ENCODE results near the gene LSM12. TPM values are rescaled to one million over a fixed set of nuclear protein-coding genes. Genes with fewer than 3 reads are reported as not detected.

Gene LSM12
- total RNA-seq: 10 to 100 TPM; 45.1 to 63.5 (median 48.2) TPM
- long read RNA-seq, donor 1, transcript LSM12-201 (5 exons, 2,308 nt): major isoform, 37 of 41 reads
- long read RNA-seq, donor 1, partial matches to known transcripts: 0 of 41 reads
- long read RNA-seq, donor 1, other reads (novel, unspliced or antisense): 3 of 41 reads
- long read RNA-seq, donor 2, transcript LSM12-201 (5 exons, 2,308 nt): major isoform, 29 of 39 reads
- long read RNA-seq, donor 2, partial matches to known transcripts: 1 of 39 reads
- long read RNA-seq, donor 2, other reads (novel, unspliced or antisense): 9 of 39 reads

DNA sequence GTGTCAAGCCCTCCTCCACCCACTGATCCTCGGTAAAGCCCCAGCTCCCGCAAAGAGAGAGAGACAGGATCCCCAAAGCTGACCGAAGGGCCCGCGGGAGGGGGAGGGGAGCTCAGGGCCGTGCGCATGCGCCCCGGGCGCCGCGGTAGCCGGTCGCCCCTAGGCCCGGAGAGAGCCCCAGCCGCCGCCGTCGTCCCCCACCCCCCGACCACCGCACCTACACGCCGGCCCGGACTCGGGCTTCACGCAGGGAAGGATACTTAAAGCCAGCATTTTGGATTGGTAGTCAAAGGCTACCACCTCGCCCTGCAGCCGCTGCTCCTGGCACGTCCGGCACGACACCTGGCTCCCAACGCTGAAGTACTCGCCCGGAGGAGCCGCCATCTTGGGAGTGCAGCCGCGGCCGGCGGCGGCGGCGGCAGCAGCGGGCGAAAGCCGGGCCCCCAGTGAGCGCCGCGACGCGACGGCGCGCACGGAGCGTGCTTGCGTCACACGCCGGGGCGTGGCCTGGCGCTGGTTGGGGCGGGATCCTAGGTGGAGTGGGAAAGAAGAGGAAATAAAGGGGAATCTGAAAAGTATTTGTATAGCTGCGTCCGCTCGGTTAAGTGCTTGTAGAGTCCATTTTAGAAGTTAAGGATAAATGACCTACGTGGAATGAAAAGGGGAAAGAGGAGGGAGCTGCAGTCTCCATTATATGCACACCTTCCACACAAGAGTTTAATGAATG lies at the start of gene LSM12:
LSM12 (minus strand) TSS at position 468 of the 727 bp plus-strand sequence; CDS start at position 384, 84 bp downstream.
- ATAC-seq (peak; percentile 89), DNase-seq (peak; percentile 94 to 97 (median 95))
- intact Hi-C loops (cut with DNase I, micrococcal nuclease): no loop called here
- TF ChIP-seq, protein P1, sequence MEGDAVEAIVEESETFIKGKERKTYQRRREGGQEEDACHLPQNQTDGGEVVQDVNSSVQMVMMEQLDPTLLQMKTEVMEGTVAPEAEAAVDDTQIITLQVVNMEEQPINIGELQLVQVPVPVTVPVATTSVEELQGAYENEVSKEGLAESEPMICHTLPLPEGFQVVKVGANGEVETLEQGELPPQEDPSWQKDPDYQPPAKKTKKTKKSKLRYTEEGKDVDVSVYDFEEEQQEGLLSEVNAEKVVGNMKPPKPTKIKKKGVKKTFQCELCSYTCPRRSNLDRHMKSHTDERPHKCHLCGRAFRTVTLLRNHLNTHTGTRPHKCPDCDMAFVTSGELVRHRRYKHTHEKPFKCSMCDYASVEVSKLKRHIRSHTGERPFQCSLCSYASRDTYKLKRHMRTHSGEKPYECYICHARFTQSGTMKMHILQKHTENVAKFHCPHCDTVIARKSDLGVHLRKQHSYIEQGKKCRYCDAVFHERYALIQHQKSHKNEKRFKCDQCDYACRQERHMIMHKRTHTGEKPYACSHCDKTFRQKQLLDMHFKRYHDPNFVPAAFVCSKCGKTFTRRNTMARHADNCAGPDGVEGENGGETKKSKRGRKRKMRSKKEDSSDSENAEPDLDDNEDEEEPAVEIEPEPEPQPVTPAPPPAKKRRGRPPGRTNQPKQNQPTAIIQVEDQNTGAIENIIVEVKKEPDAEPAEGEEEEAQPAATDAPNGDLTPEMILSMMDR (IDR thresholded peaks at IDR 0.05): no peak
- Histone ChIP-seq H3K9me3 (no peaks in the 10 kb centered on the region), H3K4me1 (ENCODE audit: low read depth) (peaks cover 12% of the 10 kb centered on the region), H3K36me3 (ENCODE audit: low read depth) (no peaks in the 10 kb centered on the region), H3K4me3 (peak within 1 kb of the TSS; percentile 62)

DNA sequence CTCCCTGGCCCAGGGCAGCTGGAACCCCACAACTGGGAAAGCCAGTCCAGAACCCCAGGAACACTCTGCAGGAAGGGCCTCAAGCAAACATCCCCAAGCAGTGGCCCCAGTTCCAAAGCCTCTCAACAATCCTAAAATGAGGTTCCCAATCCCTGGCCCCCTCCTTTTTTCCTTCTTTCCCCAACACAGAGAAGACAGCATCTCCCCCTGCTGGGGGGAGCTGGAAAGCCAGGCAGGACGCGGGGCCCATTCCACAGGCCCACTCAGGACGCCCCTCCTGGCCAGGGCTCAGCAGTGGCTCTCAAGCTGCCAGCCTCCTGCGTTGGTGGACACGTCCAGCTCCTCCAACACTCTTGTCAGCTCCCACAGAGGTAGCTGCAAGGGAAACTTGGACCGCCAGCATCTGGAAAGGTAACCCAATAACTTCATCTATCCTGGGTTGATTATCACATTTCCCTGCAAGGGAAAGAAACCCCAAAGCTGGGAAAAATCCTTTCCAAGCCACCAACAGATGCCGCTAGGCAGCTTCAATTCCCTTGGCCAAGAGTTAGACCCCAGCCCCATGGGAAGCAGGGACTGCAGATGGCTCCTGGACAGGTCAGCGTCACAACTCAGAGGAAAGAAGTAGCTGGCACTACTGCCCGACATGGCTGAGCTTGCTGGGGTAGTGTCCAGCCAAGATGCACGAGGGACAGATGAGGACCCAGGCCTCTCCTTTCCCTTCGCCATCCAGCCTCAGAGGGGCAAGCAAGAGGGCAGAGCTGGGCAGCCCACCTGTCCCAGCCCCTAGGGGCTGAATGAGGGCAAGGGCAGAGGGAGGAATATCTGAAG lies 49.3 kb upstream of the LSM12 start:
- TF ChIP-seq, protein P1 (IDR thresholded peaks at IDR 0.05): peak; percentile 27
- intact Hi-C loops (cut with DNase I, micrococcal nuclease): no loop called here
- peaks cover 14% of the 10 kb centered on the region for H3K4me1 ChIP-seq (ENCODE audit: low read depth)
- H3K36me3 ChIP-seq (ENCODE audit: low read depth): no peaks in the 10 kb centered on the region
- no peaks in the 10 kb centered on the region for H3K9me3 ChIP-seq
- no peak overlapping the region for H3K4me3 ChIP-seq
- DNase-seq (no peak), ATAC-seq (no peak)

DNA sequence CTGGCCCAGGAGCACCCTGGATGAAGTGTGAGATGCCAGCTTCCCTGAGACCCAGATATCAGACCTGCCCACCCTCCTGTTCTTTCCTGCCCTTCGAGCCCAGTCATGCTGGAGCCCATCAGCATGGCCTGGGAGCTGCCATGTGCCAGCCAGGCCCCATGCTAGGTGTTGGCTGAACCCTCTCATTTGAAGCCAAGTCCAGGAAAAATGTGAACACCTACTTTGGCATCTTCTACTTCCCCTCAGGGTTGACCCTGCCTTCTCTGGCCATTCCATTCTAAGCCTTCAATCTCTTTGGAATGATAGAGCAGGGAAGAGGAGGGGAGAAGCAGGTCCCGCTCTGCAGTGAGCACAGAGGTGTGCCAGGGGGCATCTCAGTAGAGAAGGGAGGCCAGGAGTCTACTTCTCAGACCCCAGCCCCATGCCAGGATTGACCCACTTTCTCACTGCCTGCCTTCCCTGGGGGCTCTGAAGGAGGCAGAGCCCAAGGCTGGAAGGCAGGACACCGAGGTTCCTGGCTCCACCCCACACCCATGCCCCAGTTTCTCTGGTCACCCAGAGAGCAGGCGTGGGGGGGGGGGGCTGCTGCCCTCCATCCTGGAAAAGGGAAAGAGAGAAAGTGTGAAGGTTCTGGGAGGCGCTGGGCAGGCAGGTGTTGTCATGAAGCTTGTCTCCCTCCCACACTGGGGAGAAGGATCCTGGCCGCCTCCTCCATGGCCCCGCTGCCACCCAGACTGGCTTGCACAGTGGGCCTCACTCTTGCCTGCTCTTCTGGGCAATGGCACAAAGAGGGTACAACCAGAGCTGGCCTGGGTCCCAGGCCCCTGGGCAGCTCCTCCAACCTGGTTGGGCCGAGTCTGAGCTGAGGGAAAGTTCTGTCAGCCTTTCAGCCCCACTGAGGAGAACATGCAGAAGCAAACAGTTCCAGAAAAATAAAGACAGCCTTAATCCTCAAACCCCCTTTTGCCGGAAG lies 47.7 kb upstream of the LSM12 start:
- ATAC-seq (no peak), DNase-seq (no peak)
- TF ChIP-seq, protein P1 (IDR thresholded peaks at IDR 0.05): no peak
- no peaks in the 10 kb centered on the region for H3K9me3 ChIP-seq
- no peak overlapping the region for H3K4me3 ChIP-seq
- no peaks in the 10 kb centered on the region for H3K36me3 ChIP-seq (ENCODE audit: low read depth)
- intact Hi-C loops (cut with DNase I, micrococcal nuclease): no loop called here
- peaks cover 31% of the 10 kb centered on the region for H3K4me1 ChIP-seq (ENCODE audit: low read depth)

DNA sequence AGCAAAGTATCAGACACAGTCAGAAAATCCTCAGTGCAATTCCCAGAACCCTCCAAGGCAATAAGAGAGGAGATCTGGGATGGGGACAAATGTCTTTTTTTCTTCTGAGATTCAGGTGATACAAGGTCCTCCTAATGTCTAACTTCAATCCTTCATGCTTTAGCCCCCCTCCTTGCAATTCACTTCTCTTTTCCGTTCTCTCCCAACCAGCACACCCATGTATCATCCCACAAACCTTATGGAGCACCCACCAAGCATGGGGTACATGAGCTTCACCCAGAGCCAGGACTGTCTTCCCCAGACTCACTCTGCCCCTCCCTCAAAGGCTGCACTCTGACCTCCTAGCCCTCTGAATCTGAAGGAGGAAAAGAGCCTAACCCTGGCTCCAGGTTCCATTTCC lies 46.9 kb upstream of the LSM12 start:
- Histone ChIP-seq H3K4me3 (no peak overlapping the region), H3K9me3 (no peaks in the 10 kb centered on the region), H3K36me3 (ENCODE audit: low read depth) (no peaks in the 10 kb centered on the region), H3K4me1 (ENCODE audit: low read depth) (peaks cover 30% of the 10 kb centered on the region)
- ATAC-seq: no peak
- DNase-seq: no peak
- intact Hi-C loops (cut with DNase I, micrococcal nuclease): no loop called here
- TF ChIP-seq, protein P1 (IDR thresholded peaks at IDR 0.05): no peak

Measured in mucosa of descending colon (tissue), 3 donors.